Right cardiac atrium (tissue), 5 donors: ENCODE measurements around the gene COBL. TPM values are rescaled to one million over a fixed set of nuclear protein-coding genes. Genes with fewer than 3 reads are reported as not detected.

Experiments
- ATAC-seq, 2 donors: fragments of 200-7000 bp; cut with Tn5 transposase; one replicate each; pipeline versions ENCODE4 v1.8.0 to v1.9.1; 2020; ENCODE audit warnings: moderate library complexity in 2 of 2, mild to moderate bottlenecking in 1 of 2
- DNase-seq, 3 donors: peaks; one replicate each; pipeline ENCODE4 v3.0.0-alpha.2; 2020
- H3K27ac ChIP-seq: one replicate; pipeline ENCODE4 v1.5.1; 2013; ENCODE audit warnings: mild to moderate bottlenecking, low read length, control low read depth, moderate library complexity
- H3K27me3 ChIP-seq: one replicate; pipeline ENCODE4 v1.6.1; 2013; ENCODE audit not compliant: control insufficient read depth, insufficient read depth
- H3K4me1 ChIP-seq: one replicate; pipeline ENCODE4 v1.6.1; 2013; ENCODE audit warnings: low read length; ENCODE audit not compliant: control insufficient read depth, insufficient read depth
- H3K4me3 ChIP-seq: one replicate; pipeline ENCODE4 v1.5.1; 2013; ENCODE audit warnings: low read length, control low read depth
- H3K9me3 ChIP-seq: one replicate; pipeline ENCODE4 v1.6.1; 2013; ENCODE audit warnings: low read length; ENCODE audit not compliant: control insufficient read depth
- WGBS: extraction: QIAGEN DNeasy Blood & Tissue Kit; methylation state at CpG from one replicate; pipeline ENCODE4 v1.1.7; 2013; 5-methylcytosine and 5-hydroxymethylcytosine counted together
- intact Hi-C, 4 donors: fragments of 100-400 bp; cut with DNase I; formaldehyde crosslinking; loops; one replicate each; pipeline versions ENCODE4 v1.11.0 to v1.14.0; 2022 to 2023
- polyA plus RNA-seq: library from polyadenylated mRNA; stranded (reverse); fragments of 200-250 nt; gene quantifications from one replicate; pipeline ENCODE4 v1.2.3, GENCODE V29; 2013
- total RNA-seq, 4 donors: library from RNA; stranded (reverse); fragmentation: NEBNext Ultra II Directional; extraction: Animal tissue kit (Norgen Biotek cat#: 25700); gene quantifications; one replicate each; pipeline ENCODE4 v1.2.1, GENCODE V29; 2021
- donor health status: healthy with polysubstance abuse.
- donor health status: DM: no; HTN: yes; CAD: no.
- donor health status: DM: no; HTN: no; CAD: no.
- donor health status: DM: no; HTN: yes; CAD: no; lungs with severe emphysema.
- donor health status: DM: yes; HTN: yes; CAD: no.

The COBL gene
- total and polyA plus RNA-seq, 5 donors, result 27.0 to 56.5 (median 53.3) TPM

DNA sequence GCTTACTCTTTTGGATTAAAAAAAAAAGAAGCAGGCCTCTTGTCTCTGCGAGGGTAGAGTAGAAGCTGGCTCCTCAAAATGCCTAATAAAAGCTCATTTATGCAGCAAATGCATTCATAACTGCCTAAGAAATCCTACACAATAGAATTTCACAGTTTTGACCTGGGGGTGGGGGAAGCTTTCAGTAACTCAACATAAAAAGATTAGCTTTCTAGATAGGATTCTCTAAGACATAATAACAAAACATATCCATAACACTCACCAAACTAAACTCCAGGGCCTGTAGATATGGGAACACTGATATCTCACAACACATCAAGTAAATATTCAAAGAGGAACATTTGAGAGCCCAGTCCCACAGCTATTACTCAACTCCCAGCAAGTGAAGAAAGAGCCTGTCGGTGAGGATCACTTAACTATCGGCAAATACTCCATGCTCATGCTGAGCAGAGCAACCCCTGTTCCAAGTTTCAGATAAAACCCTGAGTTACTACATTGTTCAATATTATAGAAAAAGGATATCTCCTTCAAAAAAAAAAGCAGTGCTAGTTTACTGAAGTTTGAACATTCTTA is 88.1 kb downstream of the COBL start:
- DNase-seq (no peak), ATAC-seq (no peak)
- Histone ChIP-seq H3K4me1 (no peaks in the 10 kb centered on the region), H3K27me3 (no peaks in the 10 kb centered on the region), H3K27ac (no peak overlapping the region), H3K4me3 (no peak overlapping the region), H3K9me3 (no peaks in the 10 kb centered on the region)
- WGBS, result 48% methylated on average over 3 of the region's 3 CpGs
- intact Hi-C loops, result no loop called here

DNA sequence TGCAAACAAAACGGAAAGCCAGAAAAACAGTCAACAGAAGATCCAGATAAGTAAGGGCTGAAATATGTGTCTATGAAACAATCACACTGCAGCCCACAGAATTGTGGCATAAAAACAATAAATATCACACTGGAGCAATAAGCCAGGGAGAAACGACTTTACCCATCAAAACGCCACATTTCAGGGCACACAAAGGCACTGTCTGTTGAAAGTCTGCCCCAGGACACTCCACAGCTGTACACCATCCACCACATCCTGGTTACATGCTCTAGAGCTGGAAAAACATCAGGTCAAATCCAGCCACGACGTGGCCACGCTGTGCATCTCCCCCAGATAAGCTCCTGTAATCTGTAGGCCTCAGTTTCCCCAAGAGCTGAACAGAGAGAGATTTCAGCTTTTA is 88.7 kb downstream of the COBL start:
- intact Hi-C loops, result no loop called here
- WGBS, result 52% methylated on average over 6 of the region's 6 CpGs
- no peak overlapping the region for H3K27ac ChIP-seq

DNA sequence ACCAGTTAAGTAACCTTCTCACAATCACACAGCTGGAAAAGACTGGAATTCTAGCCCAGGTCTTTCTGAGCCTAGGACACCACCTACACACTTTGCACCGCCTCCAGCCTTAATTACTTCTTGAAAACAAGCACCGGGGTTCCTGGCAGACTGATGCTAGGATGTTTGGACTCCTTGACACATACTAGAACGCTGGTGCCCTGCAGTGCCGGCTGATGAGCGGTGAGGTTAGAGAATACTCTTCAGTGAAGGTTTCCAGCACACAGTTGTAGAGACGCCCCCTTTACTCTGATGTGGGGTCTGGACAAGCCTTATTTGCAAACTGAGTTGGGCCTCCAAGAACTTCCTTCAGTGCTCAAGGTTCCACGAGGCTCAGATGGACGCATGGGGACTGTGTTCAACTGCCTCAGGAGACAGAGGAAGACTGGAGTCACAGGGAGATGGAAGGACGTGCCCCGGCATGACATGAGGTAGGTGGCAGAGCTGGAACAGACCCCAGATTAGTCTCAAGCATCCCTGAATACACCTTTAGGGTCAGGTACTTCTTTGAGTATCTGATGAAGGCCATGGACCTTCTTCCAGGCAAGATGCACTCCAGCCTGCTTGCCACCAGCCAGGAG is 89.6 kb downstream of the COBL start:
- no peaks in the 10 kb centered on the region for H3K9me3 ChIP-seq
- no peak for DNase-seq
- WGBS, result 88% methylated on average over 10 of the region's 10 CpGs
- H3K4me1 ChIP-seq, result no peaks in the 10 kb centered on the region
- intact Hi-C loops, result no loop called here
- H3K27me3 ChIP-seq, result no peaks in the 10 kb centered on the region
- H3K4me3 ChIP-seq, result no peak overlapping the region
- H3K27ac ChIP-seq, result no peak overlapping the region
- ATAC-seq, result no peak

More for the DNA sequence above, 88.7 kb downstream of the COBL start:
- H3K27me3 ChIP-seq, result no peaks in the 10 kb centered on the region
- DNase-seq (no peak), ATAC-seq (no peak)
- H3K4me1 ChIP-seq, result no peaks in the 10 kb centered on the region
- H3K4me3 ChIP-seq, result no peak overlapping the region
- no peaks in the 10 kb centered on the region for H3K9me3 ChIP-seq

DNA sequence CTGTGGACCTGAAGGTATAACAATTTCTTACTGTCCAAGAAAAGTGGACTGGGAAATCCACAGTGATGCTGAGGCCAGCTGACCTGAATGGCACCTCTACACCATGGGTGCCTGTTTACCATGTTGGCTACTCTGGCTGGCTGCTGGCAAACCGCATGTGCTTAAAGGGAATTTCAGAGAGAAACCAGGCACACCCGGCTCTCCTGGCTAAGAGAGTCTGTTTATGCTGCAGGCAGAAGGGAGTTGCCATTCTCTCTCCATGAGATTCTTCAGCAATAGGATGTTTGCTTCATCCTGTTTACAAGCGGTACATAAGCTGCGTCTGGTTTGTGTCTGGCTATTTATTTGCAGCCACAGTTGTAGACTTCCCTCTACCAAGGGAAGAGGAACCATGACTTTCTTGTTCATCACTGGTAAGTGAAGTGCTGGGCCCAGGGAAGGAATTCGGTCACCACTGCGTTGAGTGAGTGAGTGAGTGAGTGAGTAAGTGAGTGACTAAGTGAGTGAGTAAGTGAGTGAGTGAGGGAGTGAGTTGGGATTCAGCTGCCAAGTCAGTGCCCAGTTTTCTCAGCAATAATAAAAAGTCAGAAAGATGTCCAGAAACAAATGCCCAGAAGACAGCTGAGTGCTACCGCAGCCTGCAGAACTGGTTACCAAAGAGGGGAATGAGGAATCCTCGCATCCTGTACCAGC is 90.4 kb downstream of the COBL start:
- Histone ChIP-seq H3K4me1 (no peaks in the 10 kb centered on the region), H3K9me3 (no peaks in the 10 kb centered on the region), H3K27me3 (no peaks in the 10 kb centered on the region), H3K27ac (no peak overlapping the region), H3K4me3 (no peak overlapping the region)
- no peak for DNase-seq
- 68% methylated on average over 8 of the region's 8 CpGs for WGBS
- intact Hi-C loops, result no loop called here
- ATAC-seq, result no peak

DNA sequence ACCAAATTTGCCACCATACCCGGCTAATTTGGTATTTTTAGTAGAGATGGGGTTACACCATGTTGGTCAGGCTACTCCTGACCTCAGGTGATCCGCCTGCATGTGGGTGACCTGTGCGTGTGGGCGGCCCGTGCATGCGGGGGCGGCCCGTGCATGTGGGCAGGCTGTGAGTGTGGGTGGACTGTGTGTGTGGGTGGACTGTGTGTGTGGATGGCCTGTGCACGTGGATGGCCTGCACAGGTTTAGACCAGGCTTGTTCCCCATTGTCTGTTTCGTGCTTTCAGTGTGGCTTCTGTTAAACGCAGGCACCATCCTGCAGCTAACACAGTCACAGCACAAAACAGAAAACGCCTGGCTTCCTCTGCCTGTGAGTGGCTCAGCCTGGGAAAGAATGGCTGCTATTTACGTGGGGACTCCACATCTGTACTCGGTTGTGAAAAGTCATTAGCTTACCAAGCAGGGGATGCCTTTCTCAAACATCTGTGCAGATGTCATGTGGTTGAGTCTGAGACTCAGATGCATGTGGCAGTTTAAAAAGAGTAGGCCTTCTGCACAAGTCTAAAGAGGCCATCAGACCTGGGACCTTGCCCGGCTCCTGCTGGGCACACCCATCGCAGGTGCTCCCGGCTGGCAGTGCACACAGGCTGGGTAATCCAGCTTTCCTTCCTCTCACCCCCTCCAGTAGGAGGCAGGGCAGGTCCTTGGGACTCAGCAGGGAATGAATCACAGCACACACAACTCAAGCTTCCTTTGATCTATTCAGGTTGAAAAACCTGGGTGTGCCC is 91.6 kb downstream of the COBL start:
- H3K9me3 ChIP-seq, result no peaks in the 10 kb centered on the region
- no peaks in the 10 kb centered on the region for H3K4me1 ChIP-seq
- WGBS, result 80% methylated on average over 17 of the region's 17 CpGs
- intact Hi-C loops, result no loop called here
- no peaks in the 10 kb centered on the region for H3K27me3 ChIP-seq
- peak; percentile 42 to 49 for ATAC-seq
- no peak for DNase-seq
- H3K27ac ChIP-seq, result no peak overlapping the region
- H3K4me3 ChIP-seq, result no peak overlapping the region

DNA sequence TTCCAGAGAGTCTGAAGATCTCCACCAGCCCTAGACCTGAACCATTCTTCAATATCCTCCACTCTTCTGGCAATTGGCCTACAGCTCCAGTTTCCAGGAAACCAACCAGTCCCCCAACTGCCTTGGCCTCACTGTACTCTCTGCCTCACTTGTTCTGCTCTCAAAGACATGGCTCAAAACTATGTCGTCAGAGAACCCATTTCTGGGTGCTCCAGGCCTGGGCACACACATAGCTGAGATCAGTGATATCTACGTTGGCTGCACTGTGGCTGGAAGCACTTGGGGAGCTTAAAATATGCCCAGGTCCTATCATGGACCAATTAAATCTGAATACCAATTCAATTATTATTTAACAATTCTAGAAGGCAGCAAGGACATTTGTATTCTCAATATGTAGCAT is 93.1 kb downstream of the COBL start:
- ATAC-seq (no peak), DNase-seq (no peak)
- no peaks in the 10 kb centered on the region for H3K27me3 ChIP-seq
- H3K9me3 ChIP-seq, result no peaks in the 10 kb centered on the region
- H3K4me3 ChIP-seq, result no peak overlapping the region
- 80% methylated on average over 2 of the region's 2 CpGs for WGBS
- intact Hi-C loops, result no loop called here
- H3K27ac ChIP-seq, result no peak overlapping the region
- no peaks in the 10 kb centered on the region for H3K4me1 ChIP-seq

DNA sequence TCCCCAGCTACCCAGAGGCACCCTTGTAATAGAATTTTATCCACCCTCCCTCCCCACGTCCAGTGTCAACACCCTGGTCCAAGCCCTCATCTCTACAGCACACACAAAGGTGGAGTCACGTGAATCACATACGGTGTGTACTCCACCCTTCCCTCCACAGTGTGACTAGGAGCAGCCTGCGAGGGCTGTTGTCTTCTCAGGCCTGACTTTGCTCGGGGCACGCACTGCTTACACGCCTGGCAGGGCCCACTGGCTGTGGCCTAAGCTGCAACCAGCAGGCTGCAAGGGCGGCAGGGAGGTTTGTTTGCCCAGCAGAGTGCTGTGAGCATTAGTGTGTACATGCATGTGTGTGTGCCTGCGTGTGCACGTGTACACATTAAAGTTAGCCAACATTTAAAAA is 93.7 kb downstream of the COBL start:
- DNase-seq (no peak), ATAC-seq (no peak)
- WGBS, result 85% methylated on average over 10 of the region's 10 CpGs
- Histone ChIP-seq H3K4me1 (no peaks in the 10 kb centered on the region), H3K9me3 (no peaks in the 10 kb centered on the region), H3K27ac (no peak overlapping the region), H3K4me3 (no peak overlapping the region), H3K27me3 (no peaks in the 10 kb centered on the region)
- intact Hi-C loops, result no loop called here

DNA sequence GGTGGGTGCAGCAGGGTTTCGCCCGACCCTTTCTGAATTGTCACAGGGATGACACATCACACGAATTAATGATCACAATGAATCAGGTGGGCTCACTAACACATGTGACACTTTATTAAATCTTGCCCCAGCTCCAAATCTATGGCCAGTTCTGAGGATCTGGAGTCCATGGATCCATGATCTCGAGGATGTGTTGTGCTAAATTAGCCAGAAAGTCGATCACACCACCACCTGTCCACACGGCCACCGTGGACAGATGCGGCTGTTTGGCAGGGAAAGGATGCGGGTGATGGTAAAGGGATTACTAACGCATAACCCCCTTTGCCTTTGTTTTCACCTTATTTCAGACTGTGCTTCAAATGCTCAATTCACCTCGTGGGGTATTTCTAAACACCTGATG is 96.4 kb downstream of the COBL start:
- Histone ChIP-seq H3K27ac (no peak overlapping the region), H3K9me3 (no peaks in the 10 kb centered on the region), H3K4me1 (no peaks in the 10 kb centered on the region), H3K27me3 (no peaks in the 10 kb centered on the region), H3K4me3 (no peak overlapping the region)
- 80% methylated on average over 11 of the region's 11 CpGs for WGBS
- no peak for DNase-seq
- no peak for ATAC-seq
- intact Hi-C loops, result no loop called here

DNA sequence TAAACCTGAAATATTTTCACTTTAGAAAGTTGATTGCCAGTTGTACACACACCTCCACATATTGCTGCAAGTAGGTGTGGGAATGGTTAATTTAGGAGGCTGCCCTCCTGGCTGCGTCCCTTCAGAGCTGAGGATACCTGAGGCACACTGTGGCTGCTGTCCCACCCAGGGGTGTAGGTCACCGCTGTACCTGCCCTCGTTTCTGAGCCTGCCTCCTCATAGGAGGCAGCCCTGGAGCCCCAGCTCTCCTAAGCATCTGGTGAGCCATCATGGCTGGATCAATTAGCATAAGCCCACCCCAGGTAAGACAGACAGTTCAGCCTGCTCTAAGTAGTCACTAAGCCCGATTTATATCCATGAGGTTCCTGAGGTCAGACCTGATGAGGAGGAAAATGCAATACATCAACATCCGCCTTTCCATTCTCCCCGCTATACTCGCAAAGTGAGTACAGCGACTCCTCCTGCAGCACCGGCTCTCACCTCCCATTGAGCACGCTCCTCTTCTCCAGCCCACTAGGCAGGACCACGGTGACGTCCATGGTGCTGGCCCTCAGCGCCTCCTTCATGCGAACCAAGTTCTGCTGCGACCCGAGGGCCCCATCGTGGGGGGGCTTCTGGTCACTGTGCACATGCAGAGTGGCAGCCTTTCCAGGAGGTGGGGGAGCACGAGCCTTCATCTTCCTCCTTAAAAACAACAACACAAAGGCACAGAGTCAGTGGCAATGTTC is 97.2 kb downstream of the COBL start:
- intact Hi-C loops, result no loop called here
- Histone ChIP-seq H3K27me3 (no peaks in the 10 kb centered on the region), H3K27ac (no peak overlapping the region), H3K9me3 (no peaks in the 10 kb centered on the region), H3K4me3 (no peak overlapping the region), H3K4me1 (no peaks in the 10 kb centered on the region)
- DNase-seq, result no peak
- 83% methylated on average over 18 of the region's 18 CpGs for WGBS
- no peak for ATAC-seq

DNA sequence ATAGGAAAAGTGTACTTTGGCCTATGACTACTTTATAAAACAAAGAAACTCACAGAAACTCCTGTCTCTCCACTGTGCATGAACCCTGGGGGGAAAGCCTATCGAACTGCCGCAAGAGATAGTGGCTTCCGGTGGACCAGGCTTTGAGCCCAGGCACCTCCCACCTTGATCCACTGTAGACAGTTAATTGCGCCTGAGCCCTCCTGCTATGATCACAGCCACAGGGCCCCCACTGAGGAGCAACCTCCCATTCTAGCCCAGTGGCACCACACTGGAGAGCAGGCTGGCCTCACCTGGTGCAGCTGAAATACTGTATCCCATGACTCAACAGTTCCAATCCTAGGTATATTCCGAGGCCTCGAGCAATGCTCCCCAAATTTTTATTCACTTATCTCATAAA is 98.8 kb downstream of the COBL start:
- intact Hi-C loops, result no loop called here
- no peaks in the 10 kb centered on the region for H3K9me3 ChIP-seq
- ATAC-seq, result no peak
- no peak for DNase-seq
- no peaks in the 10 kb centered on the region for H3K27me3 ChIP-seq
- no peak overlapping the region for H3K4me3 ChIP-seq
- 73% methylated on average over 6 of the region's 6 CpGs for WGBS
- H3K27ac ChIP-seq, result no peak overlapping the region
- H3K4me1 ChIP-seq, result no peaks in the 10 kb centered on the region
